ENCODE data around the gene NAPEPLD. TPM values are rescaled to one million over a fixed set of nuclear protein-coding genes. Genes with fewer than 3 reads are reported as not detected.

Gene NAPEPLD
- total and polyA plus RNA-seq, 12 donors: 2.5 to 24.4 (median 16.2) TPM

- Histone ChIP-seq H3K36me3 (replicated peaks in 1 of 2) (no peaks in the 10 kb centered on the region), H3K9me3 (replicated peaks in 1 of 3) (no peaks in the 10 kb centered on the region), H3K27me3 (no peaks in the 10 kb centered on the region), H3K4me3 (no peak overlapping the region), H3K27ac (no peak overlapping the region), H3K4me1 (replicated peaks in 1 of 2) (peaks cover 0 to 16% of the 10 kb centered on the region in 2 donors)
- TF ChIP-seq POLR2A (IDR thresholded peaks at IDR 0.05): no peak
- no peak for TF ChIP-seq CTCF (IDR thresholded peaks at IDR 0.05)
- intact Hi-C loops (cut with DNase I): no loop called here
- WGBS, 4 donors: 67 to 79% (median 72%) methylated on average over 3 of the region's 3 CpGs
- no peak for DNase-seq
Measured at GRCh38 chr7:103134836-103135554, 13.9 kb downstream of the NAPEPLD start.

- intact Hi-C loops (cut with DNase I): no loop called here
- no peak overlapping the region for H3K27ac ChIP-seq
- no peaks in the 10 kb centered on the region for H3K27me3 ChIP-seq
- no peak overlapping the region for H3K4me3 ChIP-seq
- no peak for DNase-seq
- 75 to 84% (median 84%) methylated on average over 9 of the region's 9 CpGs for WGBS, 4 donors
- TF ChIP-seq CTCF (IDR thresholded peaks at IDR 0.05) (no peak), POLR2A (IDR thresholded peaks at IDR 0.05) (no peak)
- H3K36me3 ChIP-seq (replicated peaks in 1 of 2): peaks cover 0 to 4% of the 10 kb centered on the region in 2 donors
- H3K4me1 ChIP-seq (replicated peaks in 1 of 2): peaks cover 0 to 24% of the 10 kb centered on the region in 2 donors
- H3K9me3 ChIP-seq (replicated peaks in 1 of 3): no peaks in the 10 kb centered on the region
Measured at GRCh38 chr7:103132995-103133688, 15.8 kb downstream of the NAPEPLD start.

- DNase-seq: no peak
- Histone ChIP-seq H3K4me3 (no peak overlapping the region), H3K4me1 (replicated peaks in 1 of 2) (peaks cover 0 to 24% of the 10 kb centered on the region in 2 donors), H3K9me3 (replicated peaks in 1 of 3) (no peaks in the 10 kb centered on the region), H3K27ac (no peak overlapping the region), H3K27me3 (no peaks in the 10 kb centered on the region), H3K36me3 (replicated peaks in 1 of 2) (peaks cover 0 to 9% of the 10 kb centered on the region in 2 donors)
- WGBS, 4 donors: 79 to 85% (median 82%) methylated on average over 9 of the region's 9 CpGs
- intact Hi-C loops (cut with DNase I): no loop called here
- no peak for TF ChIP-seq POLR2A (IDR thresholded peaks at IDR 0.05)
- no peak for TF ChIP-seq CTCF (IDR thresholded peaks at IDR 0.05)
Measured at GRCh38 chr7:103130901-103131624, 17.8 kb downstream of the NAPEPLD start.
